ENCODE measurements around the gene PHTF2.
"Not testable (repeated sequence)": the region's sequence is repeated elsewhere in the genome, so short reads cannot be mapped to it uniquely, and the experiment has no call there.

The PHTF2 gene

DNA sequence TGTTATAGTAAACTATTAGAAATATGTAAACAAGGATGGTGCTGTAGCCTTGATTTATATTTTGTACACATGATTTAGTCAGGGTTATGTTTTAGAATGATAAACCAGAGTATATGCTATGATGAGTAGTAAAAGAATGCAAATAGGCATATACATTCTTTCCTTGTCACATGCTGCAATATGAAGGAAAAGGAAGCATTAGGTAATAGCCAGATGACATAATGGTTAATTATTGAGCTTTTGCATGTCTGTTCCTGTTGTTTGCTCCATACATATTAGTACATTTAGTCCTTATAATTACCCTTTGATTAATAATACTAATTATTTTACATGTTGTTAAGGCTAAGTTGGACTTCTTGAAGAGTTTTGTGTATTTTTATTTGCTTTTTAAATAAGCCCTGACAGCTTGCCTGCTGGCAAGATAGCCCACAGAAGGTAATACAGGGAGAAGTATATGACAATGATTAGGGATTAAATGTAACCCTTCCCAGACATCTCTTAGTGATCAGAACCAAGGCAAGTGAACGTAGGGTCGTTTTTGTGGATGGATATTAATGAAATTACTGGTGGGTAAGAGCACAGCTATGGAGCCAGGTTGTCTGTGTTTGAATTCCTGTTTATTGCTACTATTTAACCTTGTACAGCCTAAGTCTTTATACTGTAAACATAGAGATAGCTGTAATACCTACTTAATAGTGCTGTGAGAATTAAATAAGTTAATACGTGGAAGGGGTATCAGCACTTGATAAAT lies 68.4 kb downstream of the PHTF2 start:
- WGBS (ENCODE audit: insufficient coverage), result 100% methylated on average over 2 of the region's 3 CpGs
- Histone ChIP-seq H3K27me3 (replicated peaks in 2 of 5; ENCODE audit: control insufficient read depth in 4 of 5, insufficient read depth in 5 of 5, low read length in 4 of 5) (no peaks in the 10 kb centered on the region), H3K9me3 (ENCODE audit: control extremely low read depth in 1 of 5, control insufficient read depth in 4 of 5, insufficient read depth in 2 of 5, low read depth in 1 of 5, low read length in 4 of 5) (peaks cover 0 to 8% (median 0%) of the 10 kb centered on the region in 5 experiments), H3K36me3 (ENCODE audit: control insufficient read depth in 4 of 4, insufficient read depth in 4 of 4, low read length in 3 of 4) (peaks cover 0 to 5% (median 0%) of the 10 kb centered on the region in 4 experiments), H3K4me1 (ENCODE audit: control extremely low read depth in 1 of 4, control insufficient read depth in 4 of 4, insufficient read depth in 4 of 4, low read length in 3 of 4) (peaks cover 0 to 8% (median 0%) of the 10 kb centered on the region in 4 experiments), H3K27ac (ENCODE audit: insufficient read depth in 1 of 2, low read depth in 1 of 2, low read length in 2 of 2, poor library complexity in 1 of 2, severe bottlenecking in 2 of 2) (no peak overlapping the region), H3K4me3 (ENCODE audit: control insufficient read depth in 1 of 7, extremely low read depth in 1 of 7, insufficient read depth in 4 of 7, low read depth in 2 of 7, low read length in 6 of 7) (no peak overlapping the region)
- no peak for DNase-seq
- ChIA-PET POLR2A (no interaction called here), CTCF (no interaction called here)

DNA sequence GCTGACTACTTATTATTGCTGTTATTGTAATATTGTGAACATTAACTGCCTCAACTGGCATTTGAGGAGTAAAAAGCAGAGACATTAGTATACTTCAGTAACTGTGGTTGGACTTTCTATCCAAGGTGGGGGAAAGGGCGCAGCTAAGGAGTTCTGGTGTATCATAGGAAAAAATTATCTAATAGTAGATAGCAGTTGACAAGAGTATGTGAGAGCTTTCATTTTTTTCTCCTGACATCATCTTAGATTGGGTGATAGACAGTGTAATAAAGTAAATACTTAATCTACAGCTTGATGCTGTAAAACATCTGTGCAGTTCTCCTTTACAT lies 68.9 kb downstream of the PHTF2 start:
- H3K4me3 ChIP-seq (ENCODE audit: control insufficient read depth in 1 of 7, extremely low read depth in 1 of 7, insufficient read depth in 4 of 7, low read depth in 2 of 7, low read length in 6 of 7), result no peak overlapping the region
- H3K27ac ChIP-seq (ENCODE audit: insufficient read depth in 1 of 2, low read depth in 1 of 2, low read length in 2 of 2, poor library complexity in 1 of 2, severe bottlenecking in 2 of 2), result no peak overlapping the region
- H3K9me3 ChIP-seq (ENCODE audit: control extremely low read depth in 1 of 5, control insufficient read depth in 4 of 5, insufficient read depth in 2 of 5, low read depth in 1 of 5, low read length in 4 of 5), result peaks cover 0 to 8% (median 0%) of the 10 kb centered on the region in 5 experiments
- ChIA-PET POLR2A (no interaction called here), CTCF (no interaction called here)
- peaks cover 0 to 6% (median 0%) of the 10 kb centered on the region in 4 experiments for H3K36me3 ChIP-seq (ENCODE audit: control insufficient read depth in 4 of 4, insufficient read depth in 4 of 4, low read length in 3 of 4)
- no peak for DNase-seq
- H3K27me3 ChIP-seq (replicated peaks in 2 of 5; ENCODE audit: control insufficient read depth in 4 of 5, insufficient read depth in 5 of 5, low read length in 4 of 5), result no peaks in the 10 kb centered on the region
- WGBS (ENCODE audit: insufficient coverage), result no CpG with 5 or more reads among the region's 1 CpG
- peaks cover 0 to 8% (median 0%) of the 10 kb centered on the region in 4 experiments for H3K4me1 ChIP-seq (ENCODE audit: control extremely low read depth in 1 of 4, control insufficient read depth in 4 of 4, insufficient read depth in 4 of 4, low read length in 3 of 4)

DNA sequence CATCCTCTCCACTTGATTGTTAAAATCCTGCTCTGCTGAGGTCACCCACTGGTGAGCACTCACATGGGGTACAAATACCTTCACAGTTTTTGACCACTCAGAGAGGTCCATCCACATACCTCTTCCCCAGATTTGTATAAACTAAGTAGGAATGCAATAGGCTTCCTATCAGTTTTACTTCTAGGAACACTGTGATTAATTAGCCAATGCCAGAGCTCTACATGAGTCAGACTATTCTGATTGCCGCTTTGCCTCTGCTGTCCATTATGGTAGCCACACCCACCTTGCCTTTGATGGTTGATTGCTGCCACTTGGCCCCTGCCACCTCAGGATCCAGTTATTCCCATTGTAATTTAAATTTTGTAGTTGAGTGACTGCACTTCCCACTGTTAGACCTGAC lies 73.7 kb downstream of the PHTF2 start:
- WGBS (ENCODE audit: insufficient coverage), result no CpG with 5 or more reads among the region's 1 CpG
- H3K4me1 ChIP-seq (ENCODE audit: control extremely low read depth in 1 of 4, control insufficient read depth in 4 of 4, insufficient read depth in 4 of 4, low read length in 3 of 4); H3K9me3 ChIP-seq (ENCODE audit: control extremely low read depth in 1 of 5, control insufficient read depth in 4 of 5, insufficient read depth in 2 of 5, low read depth in 1 of 5, low read length in 4 of 5); H3K4me3 ChIP-seq (ENCODE audit: control insufficient read depth in 1 of 7, extremely low read depth in 1 of 7, insufficient read depth in 4 of 7, low read depth in 2 of 7, low read length in 6 of 7); H3K27me3 ChIP-seq (replicated peaks in 2 of 5; ENCODE audit: control insufficient read depth in 4 of 5, insufficient read depth in 5 of 5, low read length in 4 of 5); H3K36me3 ChIP-seq (ENCODE audit: control insufficient read depth in 4 of 4, insufficient read depth in 4 of 4, low read length in 3 of 4); DNase-seq; H3K27ac ChIP-seq (ENCODE audit: insufficient read depth in 1 of 2, low read depth in 1 of 2, low read length in 2 of 2, poor library complexity in 1 of 2, severe bottlenecking in 2 of 2); POLR2A ChIA-PET: not testable (repeated sequence)
- CTCF ChIA-PET, result interaction anchor here (0.7 to 1.0 kb wide), 2 partner anchors 73 to 220 kb away, joined by 3 read pairs; no protein-coding TSS in a partner anchor

DNA sequence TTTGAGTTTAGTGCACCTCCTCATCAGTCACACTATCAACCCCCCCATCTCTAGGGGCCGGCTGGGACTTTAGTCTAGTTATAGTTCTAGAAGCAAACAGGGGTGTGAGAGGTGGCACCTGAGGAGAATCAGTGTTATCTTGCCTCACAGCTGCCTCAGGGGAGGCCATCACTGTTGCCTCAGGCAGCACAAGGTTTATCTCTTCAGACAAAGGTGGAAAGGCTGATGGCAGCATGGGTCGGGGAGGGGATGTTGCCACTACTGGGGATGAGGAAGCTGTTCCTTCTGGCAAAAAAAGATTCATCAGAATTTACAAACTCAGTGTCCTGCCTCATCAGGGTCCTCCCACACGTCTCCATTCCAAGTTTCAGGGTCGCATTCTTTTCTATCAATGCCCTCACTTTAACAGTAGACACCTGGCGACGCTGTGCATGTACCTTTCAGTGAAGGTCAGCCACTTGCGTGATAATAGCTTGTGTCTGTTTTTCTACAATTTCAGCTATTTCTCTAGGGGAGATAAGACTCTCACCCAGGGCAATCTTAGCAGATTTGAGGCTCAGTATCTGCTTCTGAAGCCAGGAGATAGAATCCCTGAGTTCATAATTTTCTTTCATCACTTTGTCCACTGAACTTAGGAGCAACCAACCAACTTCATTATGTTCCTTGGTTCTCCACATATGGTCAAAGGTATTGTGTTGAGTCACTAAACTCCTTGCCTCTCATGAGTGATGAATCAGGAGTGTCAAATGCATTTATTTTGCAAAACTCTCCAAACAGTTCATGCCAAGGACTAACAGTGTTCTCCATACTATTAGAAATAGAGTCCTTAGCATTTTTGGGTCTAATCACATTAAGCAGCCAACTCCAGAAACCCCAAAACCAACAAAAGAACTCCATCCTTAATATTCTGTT lies 75.1 kb downstream of the PHTF2 start:
- DNase-seq, result peak in 1 of 3 donors; percentile 21
- H3K36me3 ChIP-seq (ENCODE audit: control insufficient read depth in 4 of 4, insufficient read depth in 4 of 4, low read length in 3 of 4); H3K9me3 ChIP-seq (ENCODE audit: control extremely low read depth in 1 of 5, control insufficient read depth in 4 of 5, insufficient read depth in 2 of 5, low read depth in 1 of 5, low read length in 4 of 5); H3K4me1 ChIP-seq (ENCODE audit: control extremely low read depth in 1 of 4, control insufficient read depth in 4 of 4, insufficient read depth in 4 of 4, low read length in 3 of 4); H3K27me3 ChIP-seq (replicated peaks in 2 of 5; ENCODE audit: control insufficient read depth in 4 of 5, insufficient read depth in 5 of 5, low read length in 4 of 5); H3K4me3 ChIP-seq (ENCODE audit: control insufficient read depth in 1 of 7, extremely low read depth in 1 of 7, insufficient read depth in 4 of 7, low read depth in 2 of 7, low read length in 6 of 7); CTCF ChIA-PET; POLR2A ChIA-PET; H3K27ac ChIP-seq (ENCODE audit: insufficient read depth in 1 of 2, low read depth in 1 of 2, low read length in 2 of 2, poor library complexity in 1 of 2, severe bottlenecking in 2 of 2): not testable (repeated sequence)
- 95% methylated on average over 6 of the region's 7 CpGs for WGBS (ENCODE audit: insufficient coverage)

DNA sequence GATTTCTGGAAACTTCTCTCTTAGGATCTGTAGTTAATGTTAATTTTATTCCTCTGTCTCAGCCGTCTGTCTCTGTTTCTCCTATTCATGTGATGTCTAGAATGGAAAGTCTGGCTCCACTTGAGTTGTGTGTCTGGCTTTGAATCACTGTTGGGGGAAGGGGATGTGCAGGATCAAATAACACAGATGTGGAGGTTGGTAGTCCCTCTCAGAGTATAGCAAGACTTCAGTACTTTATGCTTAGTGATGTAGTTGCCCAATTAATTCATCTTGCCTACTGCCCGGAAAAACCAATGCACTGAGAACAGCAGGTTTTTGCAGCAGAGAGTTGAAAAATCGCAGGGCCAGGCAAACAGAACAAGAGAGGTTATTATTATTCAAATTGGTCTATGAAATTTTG lies 79.2 kb downstream of the PHTF2 start:
- ChIA-PET POLR2A (no interaction called here), CTCF (interaction anchor here (1.1 kb wide), 1 partner anchor 10 kb away, joined by 3 read pairs; no protein-coding TSS in a partner anchor)
- Histone ChIP-seq H3K36me3 (ENCODE audit: control insufficient read depth in 4 of 4, insufficient read depth in 4 of 4, low read length in 3 of 4) (peaks cover 0 to 4% (median 1%) of the 10 kb centered on the region in 4 experiments), H3K27ac (ENCODE audit: insufficient read depth in 1 of 2, low read depth in 1 of 2, low read length in 2 of 2, poor library complexity in 1 of 2, severe bottlenecking in 2 of 2) (no peak overlapping the region), H3K27me3 (replicated peaks in 2 of 5; ENCODE audit: control insufficient read depth in 4 of 5, insufficient read depth in 5 of 5, low read length in 4 of 5) (no peaks in the 10 kb centered on the region), H3K4me1 (ENCODE audit: control extremely low read depth in 1 of 4, control insufficient read depth in 4 of 4, insufficient read depth in 4 of 4, low read length in 3 of 4) (no peaks in the 10 kb centered on the region), H3K9me3 (ENCODE audit: control extremely low read depth in 1 of 5, control insufficient read depth in 4 of 5, insufficient read depth in 2 of 5, low read depth in 1 of 5, low read length in 4 of 5) (no peaks in the 10 kb centered on the region), H3K4me3 (ENCODE audit: control insufficient read depth in 1 of 7, extremely low read depth in 1 of 7, insufficient read depth in 4 of 7, low read depth in 2 of 7, low read length in 6 of 7) (no peak overlapping the region)
- 100% methylated on average over 2 of the region's 3 CpGs for WGBS (ENCODE audit: insufficient coverage)
- no peak for DNase-seq

DNA sequence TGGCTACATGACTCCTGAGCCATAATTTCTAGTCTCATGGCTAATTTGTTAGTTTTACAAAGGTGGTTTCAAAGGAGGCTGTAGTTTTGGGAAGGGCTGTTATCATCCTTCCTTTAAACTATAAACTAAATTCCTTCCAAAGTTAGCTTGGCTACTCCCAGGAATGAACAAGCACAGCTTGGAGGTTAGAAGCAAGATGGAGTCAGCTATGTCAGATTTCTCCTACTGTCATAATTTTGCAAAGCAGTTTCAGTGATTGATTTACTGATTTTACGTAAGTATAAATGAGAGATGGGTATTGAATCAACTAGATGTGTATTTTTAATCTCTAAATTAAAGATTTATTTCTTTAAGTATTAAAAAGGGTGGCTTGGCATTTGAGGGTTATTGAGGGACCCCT lies 79.9 kb downstream of the PHTF2 start:
- WGBS (ENCODE audit: insufficient coverage), result no CpG with 5 or more reads among the region's 1 CpG
- ChIA-PET POLR2A (no interaction called here), CTCF (interaction anchor here (1.1 kb wide), 1 partner anchor 9 kb away, joined by 3 read pairs; no protein-coding TSS in a partner anchor)
- no peak overlapping the region for H3K4me3 ChIP-seq (ENCODE audit: control insufficient read depth in 1 of 7, extremely low read depth in 1 of 7, insufficient read depth in 4 of 7, low read depth in 2 of 7, low read length in 6 of 7)
- peaks cover 0 to 4% (median 1%) of the 10 kb centered on the region in 4 experiments for H3K36me3 ChIP-seq (ENCODE audit: control insufficient read depth in 4 of 4, insufficient read depth in 4 of 4, low read length in 3 of 4)
- no peaks in the 10 kb centered on the region for H3K27me3 ChIP-seq (replicated peaks in 2 of 5; ENCODE audit: control insufficient read depth in 4 of 5, insufficient read depth in 5 of 5, low read length in 4 of 5)
- no peaks in the 10 kb centered on the region for H3K9me3 ChIP-seq (ENCODE audit: control extremely low read depth in 1 of 5, control insufficient read depth in 4 of 5, insufficient read depth in 2 of 5, low read depth in 1 of 5, low read length in 4 of 5)
- H3K27ac ChIP-seq (ENCODE audit: insufficient read depth in 1 of 2, low read depth in 1 of 2, low read length in 2 of 2, poor library complexity in 1 of 2, severe bottlenecking in 2 of 2), result no peak overlapping the region
- no peaks in the 10 kb centered on the region for H3K4me1 ChIP-seq (ENCODE audit: control extremely low read depth in 1 of 4, control insufficient read depth in 4 of 4, insufficient read depth in 4 of 4, low read length in 3 of 4)
- no peak for DNase-seq

DNA sequence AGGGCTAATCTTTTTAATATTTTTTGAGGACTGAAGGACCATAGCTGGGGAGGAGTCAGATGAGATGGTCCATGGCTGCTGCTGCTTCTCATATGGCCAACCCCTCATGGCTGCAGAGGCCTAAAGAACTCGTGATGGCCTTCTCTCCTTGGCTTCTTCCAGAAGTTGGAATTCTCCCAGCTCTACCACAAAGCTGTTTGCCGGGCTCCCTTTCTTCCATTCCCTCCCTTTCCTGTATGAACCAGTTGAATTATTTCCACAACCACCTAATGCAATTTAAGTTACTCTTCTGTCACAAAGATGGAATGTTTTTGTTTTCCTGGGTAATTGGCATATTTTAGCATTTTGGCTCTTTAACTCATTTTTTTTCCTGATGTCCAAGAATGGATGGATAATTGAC lies 80.7 kb downstream of the PHTF2 start:
- no peak overlapping the region for H3K27ac ChIP-seq (ENCODE audit: insufficient read depth in 1 of 2, low read depth in 1 of 2, low read length in 2 of 2, poor library complexity in 1 of 2, severe bottlenecking in 2 of 2)
- 100% methylated on average over 1 of the region's 2 CpGs for WGBS (ENCODE audit: insufficient coverage)
- H3K4me3 ChIP-seq (ENCODE audit: control insufficient read depth in 1 of 7, extremely low read depth in 1 of 7, insufficient read depth in 4 of 7, low read depth in 2 of 7, low read length in 6 of 7), result no peak overlapping the region
- H3K27me3 ChIP-seq (replicated peaks in 2 of 5; ENCODE audit: control insufficient read depth in 4 of 5, insufficient read depth in 5 of 5, low read length in 4 of 5), result no peaks in the 10 kb centered on the region
- H3K4me1 ChIP-seq (ENCODE audit: control extremely low read depth in 1 of 4, control insufficient read depth in 4 of 4, insufficient read depth in 4 of 4, low read length in 3 of 4), result no peaks in the 10 kb centered on the region
- POLR2A ChIA-PET, result no interaction called here
- no peaks in the 10 kb centered on the region for H3K9me3 ChIP-seq (ENCODE audit: control extremely low read depth in 1 of 5, control insufficient read depth in 4 of 5, insufficient read depth in 2 of 5, low read depth in 1 of 5, low read length in 4 of 5)
- no peak for DNase-seq
- CTCF ChIA-PET, result no interaction called here
- H3K36me3 ChIP-seq (ENCODE audit: control insufficient read depth in 4 of 4, insufficient read depth in 4 of 4, low read length in 3 of 4), result peaks cover 0 to 4% (median 1%) of the 10 kb centered on the region in 4 experiments
